ENCODE measurements around the gene MT3.
"Not testable (repeated sequence)": the region's sequence is repeated elsewhere in the genome, so short reads cannot be mapped to it uniquely, and the experiment has no call there.

MT3 gene

DNA sequence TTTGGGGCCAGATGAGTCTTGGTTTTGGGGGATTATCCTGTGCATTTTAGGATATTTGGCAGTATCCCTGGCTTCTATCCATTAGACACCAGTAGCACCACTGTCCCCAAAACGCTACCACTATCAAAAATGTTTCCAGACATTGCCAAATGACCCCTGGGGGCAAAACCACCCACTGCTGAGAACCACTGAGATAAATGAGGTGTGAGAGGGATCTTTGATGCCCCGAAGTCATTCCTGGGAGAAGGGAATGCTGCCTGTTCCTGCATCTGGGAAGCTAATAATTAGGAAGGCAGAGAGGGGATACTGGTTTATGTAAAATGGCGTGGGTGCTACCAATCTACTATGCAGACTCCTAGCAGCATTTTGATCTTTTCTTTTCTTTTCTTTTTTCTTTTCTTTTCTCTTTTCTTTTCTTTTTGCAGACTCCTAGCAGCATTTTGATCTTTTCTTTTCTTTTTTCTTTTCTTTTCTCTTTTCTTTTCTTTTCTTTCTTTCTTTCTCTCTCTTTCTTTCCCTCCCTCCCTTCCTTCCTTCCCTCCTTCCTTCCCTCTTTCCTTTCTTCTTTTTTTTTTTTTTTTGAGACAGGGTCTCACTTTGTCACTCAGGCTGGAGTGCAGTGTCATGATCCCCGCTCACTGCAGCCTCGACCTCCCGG lies 8.8 kb upstream of the MT3 start:
- DNase-seq, result no peak

DNA sequence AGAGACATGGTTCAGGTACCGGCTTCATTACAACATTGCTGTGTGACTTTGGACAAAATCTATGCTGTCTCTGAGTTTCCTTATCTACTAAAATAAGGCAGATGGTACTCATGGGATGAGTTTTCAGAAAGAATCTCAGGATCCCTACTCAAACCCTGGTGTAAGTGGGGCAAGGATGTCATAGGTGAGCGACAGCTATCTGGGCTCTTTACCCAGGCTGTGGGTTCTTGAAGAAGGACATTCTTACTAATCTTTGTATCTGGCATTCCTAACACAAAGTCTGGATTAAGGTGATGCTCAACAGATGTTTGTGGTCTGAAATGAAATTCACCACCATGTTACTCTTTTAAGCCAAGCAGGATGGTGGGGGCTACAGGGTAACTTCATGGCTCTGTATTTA lies 6.4 kb upstream of the MT3 start:
- DNase-seq, result not testable (repeated sequence)

DNA sequence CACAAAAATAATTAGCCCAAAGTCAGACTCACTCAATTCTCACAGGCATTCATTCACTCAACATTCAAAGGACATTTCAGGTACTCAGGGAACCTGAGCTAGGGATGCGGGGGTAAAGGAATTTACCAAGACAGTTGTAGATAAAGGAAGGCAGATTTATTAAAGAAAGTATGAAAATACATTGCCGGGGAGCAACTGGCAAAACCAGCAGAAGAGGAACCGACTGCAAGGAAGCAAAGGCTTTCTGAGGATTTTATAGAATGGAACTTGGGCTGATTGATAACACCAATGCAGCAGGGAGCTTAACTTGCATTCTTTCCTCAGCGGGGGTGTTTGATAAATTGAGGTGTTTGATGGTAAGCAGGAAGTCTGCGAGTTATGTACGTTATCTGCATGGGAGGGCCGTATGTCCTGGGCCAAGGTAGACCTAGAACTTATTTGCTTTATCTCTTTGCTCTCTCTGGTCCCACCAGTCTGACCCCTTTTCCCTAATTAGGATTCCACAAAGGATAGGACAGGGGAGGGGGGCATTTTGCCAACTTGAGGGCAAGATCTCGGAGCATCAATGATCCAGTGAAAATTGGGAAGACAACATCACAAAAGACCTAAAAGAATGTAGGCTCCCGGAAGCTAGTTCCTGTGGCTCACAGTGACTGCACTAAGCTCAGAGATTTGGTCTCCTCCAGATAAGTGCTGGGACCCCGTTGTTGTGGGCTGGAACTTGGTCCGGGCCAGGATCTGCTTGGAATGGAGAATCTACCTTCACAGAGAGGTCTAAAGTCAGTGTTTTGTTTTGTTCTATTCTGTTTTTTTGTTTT lies 5.8 kb upstream of the MT3 start:
- no peak for DNase-seq

DNA sequence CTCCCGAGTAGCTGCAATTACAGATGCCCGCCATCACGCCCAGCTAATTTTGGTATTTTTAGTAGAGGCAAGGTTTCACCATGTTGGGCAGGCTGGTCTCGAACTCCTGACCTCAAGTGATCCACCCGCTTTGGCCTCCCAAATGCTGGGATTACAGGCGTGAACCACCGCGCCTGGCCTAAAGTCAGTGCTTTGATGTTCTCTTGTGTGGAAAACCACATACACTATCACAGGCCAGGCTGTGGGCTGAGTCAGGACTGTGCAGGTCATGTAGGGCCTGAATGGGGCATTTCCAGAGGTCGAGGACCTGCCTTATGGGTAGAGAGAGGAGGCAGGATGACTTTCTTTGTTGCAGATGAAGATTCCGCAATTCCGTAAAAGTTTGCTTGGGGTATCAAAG lies 5.1 kb upstream of the MT3 start:
- DNase-seq, result no peak

DNA sequence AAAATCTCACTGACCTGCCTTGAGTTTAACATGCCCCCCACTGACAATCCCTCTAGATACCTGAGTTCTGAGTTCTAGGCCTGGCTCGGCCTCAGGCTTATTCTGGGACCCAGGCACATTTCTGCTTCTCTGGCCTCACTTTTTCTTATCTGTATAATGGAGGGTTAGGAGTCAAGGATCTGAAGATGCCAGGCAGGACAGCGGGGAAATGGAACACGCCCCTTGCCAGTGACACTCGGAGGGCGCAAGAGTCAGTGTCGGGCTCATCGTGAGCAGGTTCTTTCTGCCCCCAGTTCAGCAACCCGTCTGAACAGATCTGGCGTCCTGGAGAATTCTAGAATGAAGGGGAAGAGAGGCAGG lies 567 bp upstream of the MT3 start:
- DNase-seq, result no peak

DNA sequence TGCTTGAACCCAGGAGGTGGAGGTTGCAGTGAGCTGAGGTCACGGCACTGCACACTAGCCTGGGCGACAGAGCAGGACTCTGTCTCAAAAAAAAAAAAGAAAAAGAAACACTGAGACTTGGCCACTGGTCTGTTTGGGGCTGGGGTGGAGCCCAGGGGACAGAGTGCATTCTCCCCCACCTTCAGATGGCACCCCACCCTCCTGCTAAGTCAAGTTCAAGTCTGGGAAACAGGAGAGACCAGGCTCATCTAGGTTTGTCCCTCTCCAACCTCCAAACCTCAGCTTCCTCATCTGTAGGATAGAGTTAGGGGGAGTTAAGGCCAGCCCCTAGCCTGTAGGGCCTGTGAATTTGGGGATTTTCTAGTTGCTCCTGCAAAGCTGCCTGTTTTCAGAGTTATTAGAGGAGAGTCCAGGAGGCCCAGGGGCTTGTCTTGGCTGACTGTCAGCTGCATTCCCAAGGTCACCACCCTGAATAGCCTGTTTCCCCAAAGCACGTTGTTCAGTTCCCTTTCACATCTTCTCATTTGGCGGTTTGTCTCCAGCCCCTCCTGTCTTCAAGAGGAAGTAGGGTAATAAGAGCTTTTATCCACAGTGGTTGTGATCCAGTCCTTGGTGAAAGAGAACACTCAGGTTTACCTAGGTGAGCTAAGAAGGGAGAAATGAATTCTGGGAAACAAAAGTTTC lies 2.2 kb downstream of the MT3 start:
- no peak for DNase-seq

DNA sequence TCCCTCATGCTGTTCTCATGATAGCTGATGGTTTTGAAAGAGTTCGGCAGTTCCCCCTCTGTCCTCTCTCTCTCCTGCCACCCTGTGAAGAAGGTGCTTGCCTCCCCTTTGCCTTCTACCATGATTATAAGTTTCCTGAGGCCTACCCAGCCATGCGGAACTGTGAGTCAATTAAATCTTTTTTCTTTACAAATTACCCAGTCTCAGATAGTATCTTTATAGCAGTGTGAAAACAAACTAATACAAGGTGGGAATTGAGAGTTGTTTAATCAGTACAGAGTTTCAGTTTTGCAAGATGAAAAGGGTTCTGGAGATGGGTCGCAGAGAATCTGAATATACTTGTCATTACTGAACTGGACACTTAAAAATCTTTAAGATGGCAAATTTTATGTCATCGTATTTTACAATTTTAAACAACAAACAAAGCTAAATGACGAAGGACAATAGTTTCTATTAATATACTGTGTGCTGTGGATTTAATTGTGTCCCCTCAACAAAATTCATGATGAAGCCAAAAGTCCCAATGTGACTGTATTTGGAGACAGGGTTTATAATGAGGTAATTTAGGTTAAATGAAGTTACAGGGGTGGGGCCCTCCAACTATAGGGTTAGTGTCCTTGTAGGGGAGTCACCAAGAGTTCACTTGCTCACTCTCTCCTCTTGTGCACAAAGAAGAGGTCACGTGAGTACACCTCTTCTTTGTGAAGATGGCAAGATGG lies 4.4 kb downstream of the MT3 start:
- no peak for DNase-seq

DNA sequence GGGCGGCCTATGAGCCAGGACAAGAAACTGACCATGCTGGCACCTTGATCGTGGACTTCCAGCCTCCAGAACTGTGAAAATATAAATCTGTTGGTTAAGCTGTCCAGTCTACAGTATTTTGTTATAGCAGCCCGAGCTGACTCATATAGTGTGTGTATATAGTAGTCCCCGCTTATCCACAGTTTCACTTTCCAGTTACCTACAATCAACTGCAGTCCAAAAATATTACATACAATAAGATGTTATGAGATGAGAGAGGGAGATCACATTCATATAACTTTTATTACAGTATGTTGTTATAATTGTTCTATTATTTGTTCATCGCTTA lies 4.9 kb downstream of the MT3 start:
- no peak for DNase-seq

DNA sequence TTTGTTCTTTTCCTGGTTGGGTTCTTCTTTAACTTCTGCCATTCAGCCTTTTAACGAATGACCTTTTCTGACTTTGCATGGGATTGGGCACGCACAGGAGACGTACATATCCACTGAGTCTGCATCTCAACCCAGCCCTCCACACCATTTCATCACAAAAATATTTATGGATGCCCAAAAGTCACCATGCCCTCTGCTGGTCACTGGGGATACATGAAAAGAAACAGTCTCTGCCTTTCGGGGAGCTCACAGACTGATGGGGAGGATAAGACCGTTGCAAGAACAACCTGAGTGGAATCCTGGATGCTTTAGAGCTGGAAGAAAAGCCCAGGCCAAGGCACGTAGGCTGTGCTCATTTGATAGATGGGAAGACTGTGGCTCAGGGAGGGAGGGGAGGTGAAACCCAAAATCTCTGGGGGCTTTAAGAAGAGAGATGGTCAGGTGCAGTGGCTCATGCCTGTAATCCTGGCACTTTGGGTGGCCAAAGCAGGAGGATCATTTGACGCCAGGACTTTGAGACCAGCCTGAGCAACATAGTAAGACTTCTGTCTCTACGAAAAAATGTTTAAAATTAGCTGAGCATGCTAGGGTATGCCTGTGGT lies 11.2 kb downstream of the MT3 start:
- no peak for DNase-seq

DNA sequence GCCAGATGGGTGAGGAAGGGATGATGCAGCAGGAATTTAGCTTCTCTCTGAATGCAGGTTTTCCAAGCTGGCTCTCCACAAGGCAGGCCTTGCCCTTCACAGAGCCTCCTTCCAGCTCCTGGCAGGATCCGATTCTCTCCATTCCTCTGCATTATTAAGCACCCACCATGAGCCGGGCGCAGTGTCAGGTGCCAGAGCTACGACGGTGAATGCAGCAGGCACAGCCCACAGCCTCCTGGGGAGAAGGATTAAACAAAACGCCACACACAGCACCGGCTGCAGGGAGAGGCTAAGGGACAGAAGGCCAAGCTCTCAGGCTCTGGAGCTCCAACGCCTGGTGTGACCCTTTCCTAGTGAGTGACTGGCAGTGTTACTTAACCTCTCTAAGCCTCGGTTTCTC lies 12.0 kb downstream of the MT3 start:
- DNase-seq, result no peak

DNA sequence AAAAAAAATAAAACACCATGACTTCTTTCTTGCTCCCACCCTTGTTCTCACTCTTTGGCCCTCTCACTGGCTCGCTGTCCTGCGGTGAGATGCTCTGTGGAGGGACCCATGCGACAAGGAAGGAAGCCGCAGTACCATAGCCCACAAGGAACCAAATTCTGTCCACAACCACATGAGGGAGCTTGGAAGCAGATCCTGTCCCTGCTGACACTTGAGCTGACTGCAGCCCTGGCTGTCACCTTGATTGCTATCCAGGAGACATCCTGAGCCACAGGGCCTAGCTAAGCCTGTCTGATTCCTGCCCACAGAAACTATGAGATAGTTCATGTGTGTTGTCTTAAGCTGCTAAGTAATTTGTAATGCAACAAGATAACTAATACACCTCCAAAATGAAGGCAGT lies 14.3 kb downstream of the MT3 start:
- DNase-seq, result no peak

DNA sequence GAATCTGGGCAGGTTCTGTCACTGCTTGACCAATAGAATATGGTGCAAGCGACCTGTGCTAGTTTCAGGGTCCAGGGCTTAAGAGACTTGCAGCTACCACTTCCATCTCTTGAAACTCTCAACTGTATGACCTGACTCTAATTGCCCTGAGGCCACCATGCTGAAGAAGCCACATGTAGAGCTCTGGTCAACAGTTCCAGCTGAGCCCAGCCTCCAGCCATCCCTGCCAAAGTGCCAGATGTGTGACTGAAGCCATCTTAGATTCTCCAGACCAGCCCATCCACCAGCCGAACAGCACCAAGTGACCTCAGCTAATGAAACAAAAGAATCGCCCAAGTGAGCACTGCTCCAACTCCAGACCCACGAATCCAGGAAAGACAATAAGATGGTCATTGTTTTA lies 15.6 kb downstream of the MT3 start:
- no peak for DNase-seq

DNA sequence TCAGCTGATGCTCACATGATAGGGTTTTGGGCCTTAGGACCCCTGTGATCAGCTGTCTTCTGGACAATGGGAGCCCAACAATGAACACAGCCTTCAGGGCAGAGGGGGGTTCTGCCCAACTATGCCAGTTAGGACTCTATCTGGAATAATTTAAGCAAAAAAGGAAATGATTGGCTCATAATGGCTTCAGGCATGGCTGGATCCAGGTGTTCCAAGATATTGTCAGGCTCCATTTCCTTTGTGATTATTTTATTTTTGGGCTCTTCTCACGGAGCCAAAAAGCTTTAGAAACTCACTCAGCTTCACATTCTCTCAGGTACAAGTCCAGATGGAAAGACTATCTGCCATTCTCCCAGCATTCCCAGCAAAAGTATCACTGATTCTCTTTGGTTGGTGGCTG lies 16.1 kb downstream of the MT3 start:
- DNase-seq, result no peak

DNA sequence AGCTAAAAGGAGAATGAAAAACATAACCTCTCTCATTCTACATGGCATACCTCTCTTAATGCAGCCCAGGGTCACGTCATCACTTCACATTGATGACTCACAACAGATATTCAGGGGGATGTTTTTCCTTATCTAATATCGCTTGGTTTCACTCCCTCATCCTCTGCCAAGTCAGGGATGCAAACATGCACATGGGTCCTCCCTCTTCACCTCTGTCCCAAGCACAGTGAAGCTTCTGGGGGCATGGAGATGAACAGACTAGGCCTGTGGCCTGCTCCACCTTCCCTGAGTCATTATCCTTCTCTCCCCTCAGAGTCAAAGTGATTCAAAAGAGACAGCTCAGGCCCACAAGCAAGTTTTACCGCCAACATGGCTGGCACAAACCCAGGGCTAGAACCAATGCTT lies 16.7 kb downstream of the MT3 start:
- no peak for DNase-seq

DNA sequence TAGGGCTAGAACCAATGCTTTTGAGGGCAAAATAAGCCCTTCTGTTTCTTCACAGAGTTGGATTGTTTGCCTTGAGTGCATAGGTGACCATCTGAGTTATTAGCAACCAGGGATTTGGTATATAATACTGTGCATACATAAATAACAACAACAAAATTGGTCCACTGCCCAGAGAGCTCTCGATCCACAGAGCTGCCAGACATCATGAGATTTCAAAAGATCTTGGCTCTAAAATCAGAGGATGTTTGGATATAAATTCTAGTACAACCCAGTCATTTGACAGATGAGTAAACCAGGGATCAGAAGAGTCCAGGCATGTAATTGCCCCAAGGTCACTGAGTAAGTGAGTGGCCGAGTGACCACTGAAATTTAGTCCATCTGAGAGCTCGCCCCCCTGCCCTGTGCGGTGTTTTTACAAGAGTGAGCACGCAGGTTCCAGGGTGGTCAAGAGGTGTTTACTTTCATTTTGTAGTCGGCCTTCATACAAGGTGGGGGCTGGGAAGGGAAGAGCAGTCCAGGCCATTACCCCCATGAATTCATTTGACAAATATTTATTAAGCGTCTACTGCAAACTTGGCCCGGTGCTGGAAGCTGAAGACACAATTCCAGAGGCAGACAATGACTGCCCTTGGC lies 17.3 kb downstream of the MT3 start:
- no peak for DNase-seq

DNA sequence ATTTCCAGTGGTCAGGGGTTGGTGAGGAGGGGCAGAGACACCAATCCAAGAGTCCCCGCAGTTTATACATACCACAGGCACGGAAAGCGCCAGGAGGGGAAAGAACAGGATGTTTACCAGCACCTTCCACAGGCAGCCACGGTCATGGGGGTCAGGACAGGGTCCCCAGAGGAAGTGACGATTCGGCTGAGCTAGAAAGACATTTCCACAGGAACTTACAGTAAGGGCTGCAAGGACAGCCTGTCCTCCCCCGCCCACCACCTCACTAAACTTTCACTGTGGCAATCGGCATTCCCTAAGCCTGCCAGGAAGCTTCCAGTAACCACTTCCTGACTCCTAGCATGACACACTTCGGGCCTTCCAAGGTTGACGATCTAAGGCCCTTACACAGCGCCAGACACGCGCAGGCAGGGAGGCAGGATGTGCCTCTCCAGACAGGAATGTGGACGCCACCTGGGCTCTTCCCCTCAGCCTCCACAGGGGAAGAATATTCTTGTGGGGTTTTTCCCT lies 17.8 kb downstream of the MT3 start:
- DNase-seq, result no peak

DNA sequence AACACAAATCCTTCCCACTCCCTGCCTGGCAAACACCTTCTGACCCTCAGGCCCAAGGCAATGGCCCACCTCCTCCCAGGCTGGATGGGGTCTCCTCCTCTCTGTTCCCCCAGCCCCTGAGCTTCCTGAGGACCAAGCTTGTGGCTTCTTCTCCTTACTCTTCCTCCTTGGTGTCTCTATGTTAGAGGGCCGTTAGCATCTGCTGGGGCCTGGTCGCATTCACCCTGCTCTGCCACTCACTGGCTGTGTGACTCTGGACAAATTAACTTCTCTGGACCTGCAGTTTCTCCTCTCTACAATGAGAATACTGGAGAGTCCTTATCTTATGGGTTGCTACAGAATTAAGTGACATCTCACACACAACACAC lies 18.3 kb downstream of the MT3 start:
- DNase-seq, result no peak

DNA sequence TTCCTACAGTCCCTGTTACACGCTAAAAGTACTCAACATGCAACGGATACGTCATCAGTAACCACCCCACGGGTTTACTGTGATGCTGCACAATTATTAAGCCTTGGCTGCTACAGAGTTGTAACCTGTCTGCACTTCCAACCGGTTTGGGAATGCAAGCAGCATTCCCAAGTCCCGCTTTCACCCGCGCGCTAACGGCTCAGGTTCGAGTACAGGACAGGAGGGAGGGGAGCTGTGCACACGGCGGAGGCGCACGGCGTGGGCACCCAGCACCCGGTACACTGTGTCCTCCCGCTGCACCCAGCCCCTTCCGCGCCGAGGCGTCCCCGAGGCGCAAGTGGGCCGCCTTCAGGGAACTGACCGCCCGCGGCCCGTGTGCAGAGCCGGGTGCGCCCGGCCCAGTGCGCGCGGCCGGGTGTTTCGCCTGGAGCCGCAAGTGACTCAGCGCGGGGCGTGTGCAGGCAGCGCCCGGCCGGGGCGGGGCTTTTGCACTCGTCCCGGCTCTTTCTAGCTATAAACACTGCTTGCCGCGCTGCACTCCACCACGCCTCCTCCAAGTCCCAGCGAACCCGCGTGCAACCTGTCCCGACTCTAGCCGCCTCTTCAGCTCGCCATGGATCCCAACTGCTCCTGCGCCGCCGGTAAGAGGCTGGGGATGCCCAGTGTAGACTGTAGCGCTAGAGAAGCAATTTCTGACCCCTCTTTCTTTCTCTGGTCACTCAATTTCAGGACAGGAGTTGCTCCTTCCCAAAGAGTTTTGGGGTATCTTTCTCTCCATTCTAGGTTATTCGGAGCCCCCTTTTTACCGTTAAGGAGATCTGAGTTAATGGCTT lies 18.9 kb downstream of the MT3 start, which contains the start of gene MT2A:
MT2A (plus strand) TSS at position 542 of the 833 bp plus-strand sequence; CDS start at position 614, 72 bp downstream.
- peak; percentile 73 for DNase-seq

DNA sequence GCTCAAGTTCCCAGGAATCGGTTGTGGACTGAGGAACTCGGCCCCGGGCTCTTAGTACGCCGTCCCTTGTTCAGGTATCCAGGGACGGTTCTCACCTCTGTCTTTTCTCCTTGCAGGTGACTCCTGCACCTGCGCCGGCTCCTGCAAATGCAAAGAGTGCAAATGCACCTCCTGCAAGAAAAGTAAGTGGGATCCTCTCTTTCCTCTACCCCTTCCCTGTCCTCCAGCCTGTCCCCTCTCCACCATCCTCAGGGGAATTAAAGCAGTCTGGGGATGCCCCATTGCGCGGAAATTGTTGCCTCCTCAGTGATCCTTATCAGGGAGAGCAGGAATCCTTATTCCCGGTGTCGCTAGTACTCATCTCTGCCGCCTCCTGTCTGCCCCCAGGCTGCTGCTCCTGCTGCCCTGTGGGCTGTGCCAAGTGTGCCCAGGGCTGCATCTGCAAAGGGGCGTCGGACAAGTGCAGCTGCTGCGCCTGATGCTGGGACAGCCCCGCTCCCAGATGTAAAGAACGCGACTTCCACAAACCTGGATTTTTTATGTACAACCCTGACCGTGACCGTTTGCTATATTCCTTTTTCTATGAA lies 19.6 kb downstream of the MT3 start:
- DNase-seq, result no peak

DNA sequence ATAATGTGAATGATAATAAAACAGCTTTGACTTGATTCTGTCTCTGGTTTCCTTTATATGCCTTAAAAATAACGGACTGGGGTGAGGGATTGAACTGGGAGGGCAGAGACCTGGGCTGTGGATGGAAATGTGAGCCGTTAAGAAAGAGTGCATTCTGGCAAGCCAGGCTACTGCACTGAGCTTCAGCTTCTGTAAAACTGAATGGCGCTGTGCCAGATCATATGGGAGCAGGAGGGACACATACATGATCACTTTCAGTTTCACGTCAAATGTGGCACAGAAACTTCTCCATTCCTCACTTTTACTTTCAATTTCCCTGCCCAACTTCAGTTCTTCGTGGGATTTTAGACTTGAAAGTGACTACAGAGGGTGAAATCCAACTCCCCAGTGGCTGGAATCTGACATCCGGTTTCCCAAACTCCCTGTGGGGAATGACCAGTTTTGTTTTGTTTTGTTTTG lies 20.2 kb downstream of the MT3 start:
- DNase-seq, result no peak

DNA sequence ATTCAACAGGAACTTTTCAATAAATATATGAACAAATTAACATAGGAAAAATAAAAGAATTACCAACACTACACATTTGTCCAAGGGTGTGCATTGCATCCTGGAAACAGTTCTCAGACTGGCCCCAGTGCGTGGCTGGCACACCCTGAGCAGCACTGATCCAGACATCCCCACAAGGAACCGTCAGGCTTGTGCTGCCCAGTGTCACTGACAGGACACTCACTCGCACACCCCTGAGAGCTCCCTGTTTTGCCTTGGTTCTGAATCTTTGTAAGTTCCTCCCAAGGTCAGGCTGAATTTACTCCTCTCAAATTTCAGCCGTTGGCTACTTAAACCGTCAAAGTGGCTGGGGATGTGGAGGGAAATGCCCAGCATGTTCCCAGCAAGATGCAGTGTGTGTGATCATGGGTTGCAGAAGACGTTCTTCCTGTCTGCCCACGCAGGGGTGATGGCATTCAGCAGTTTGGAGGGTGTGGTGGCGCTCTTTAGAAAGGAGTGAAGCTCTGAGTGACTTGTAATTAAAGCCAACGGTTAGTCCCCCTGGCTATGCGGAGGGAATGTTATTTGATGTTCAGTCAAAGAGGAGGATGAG lies 20.8 kb downstream of the MT3 start:
- DNase-seq, result no peak

Data from activated gamma-delta T cell (primary cell).